HEK293T (cell line): ENCODE data around the gene DVL3.

Source experiments
- ARNT ChIP-seq: fragments of 450-650 bp; IDR thresholded peaks from 2 replicates; pipeline ENCODE4 v1.6.1; 2017; ENCODE audit warnings: mild to moderate bottlenecking
- BHLHE40 ChIP-seq: fragments of 450-650 bp; IDR thresholded peaks from 2 replicates; pipeline ENCODE4 v1.6.1; 2016; ENCODE audit warnings: mild to moderate bottlenecking, moderate library complexity, borderline replicate concordance
- ELF4 ChIP-seq: fragments of 450-650 bp; IDR thresholded peaks from 2 replicates; pipeline ENCODE4 v1.6.1; 2017; ENCODE audit warnings: antibody characterized with exemption
- FOXK2 ChIP-seq: fragments of 450-650 bp; IDR thresholded peaks from 2 replicates; pipeline ENCODE4 v1.6.1; 2016; ENCODE audit warnings: mild to moderate bottlenecking
- FOXM1 ChIP-seq: fragments of 450-650 bp; IDR thresholded peaks from 2 replicates; pipeline ENCODE4 v1.6.1; 2017; ENCODE audit warnings: mild to moderate bottlenecking, borderline replicate concordance
- HDGF ChIP-seq: fragments of 450-650 bp; IDR thresholded peaks from 2 replicates; pipeline ENCODE4 v1.6.1; 2017; ENCODE audit warnings: antibody characterized with exemption, borderline replicate concordance
- L3MBTL2 ChIP-seq: fragments of 450-650 bp; conservative IDR thresholded peaks from 2 replicates; pipeline ENCODE4 v1.6.1; 2016; ENCODE audit warnings: mild to moderate bottlenecking

GRCh38 chr3:184172681-184173373 is 17.6 kb downstream of the DVL3 start:
- TF ChIP-seq BHLHE40: no peak
- no peak for TF ChIP-seq ELF4
- TF ChIP-seq FOXK2: no peak
- no peak for TF ChIP-seq FOXM1
- no peak for TF ChIP-seq ARNT
- no peak for TF ChIP-seq L3MBTL2
- TF ChIP-seq HDGF: no peak
